CD14-positive monocyte (primary cell): ENCODE results near the gene GMCL2. TPM values are rescaled to one million over a fixed set of nuclear protein-coding genes. Genes with fewer than 3 reads are reported as not detected.
A peak's percentile ranks its signal among the peaks of the same experiment; 100 is the strongest.

Experiments used
- DNase-seq, 3 donors: peaks; one replicate each; pipeline ENCODE4 v3.0.0-alpha.2; 2011 to 2022
- H2AFZ ChIP-seq: 2 replicates; pipeline ENCODE4 v1.6.0; 2012; ENCODE audit warnings: mild to moderate bottlenecking, low read depth, low read length, inconsistent platforms; ENCODE audit not compliant: insufficient read depth, poor library complexity, severe bottlenecking
- H3K27ac ChIP-seq, 2 donors: 1 replicate in 1 of 2; 2 replicates in 1 of 2; pipeline ENCODE4 v1.5.1; 2012 to 2013; ENCODE audit warnings: low read length in 2 of 2, control low read depth in 1 of 2, inconsistent platforms in 1 of 2, low read depth in 1 of 2, mild to moderate bottlenecking in 1 of 2
- H3K27me3 ChIP-seq, 2 donors: one replicate each; pipeline versions ENCODE4 v1.6.0 to v1.6.1; 2011 to 2013; ENCODE audit warnings: low read length in 2 of 2; ENCODE audit not compliant: control insufficient read depth in 2 of 2, insufficient read depth in 2 of 2
- H3K36me3 ChIP-seq, 2 donors: replicated peaks in 1 of 2; 1 replicate in 1 of 2; 2 replicates in 1 of 2; pipeline versions ENCODE4 v1.5.1 to v1.6.1; 2012 to 2013; ENCODE audit warnings: low read length in 2 of 2, control low read depth in 1 of 2, inconsistent platforms in 1 of 2, mild to moderate bottlenecking in 1 of 2; ENCODE audit not compliant: insufficient read depth in 2 of 2, control insufficient read depth in 1 of 2
- H3K4me1 ChIP-seq, 2 donors: 1 replicate in 1 of 2; 2 replicates in 1 of 2; pipeline versions ENCODE4 v1.5.1 to v1.6.1; 2012 to 2013; ENCODE audit warnings: low read length in 2 of 2, control low read depth in 1 of 2, inconsistent platforms in 1 of 2, mild to moderate bottlenecking in 1 of 2, moderate library complexity in 1 of 2; ENCODE audit not compliant: insufficient read depth in 2 of 2, control insufficient read depth in 1 of 2
- H3K4me2 ChIP-seq: replicated peaks from 2 replicates; pipeline ENCODE3; 2012; ENCODE audit warnings: low read length, moderate library complexity, mild to moderate bottlenecking; ENCODE audit not compliant: poor library complexity, severe bottlenecking; ENCODE audit errors: extremely low read depth
- H3K4me3 ChIP-seq, 3 experiments: fragments of 200-600 bp in 1 of 3; sonication (generic) in 1 of 3; replicated peaks in 1 of 3; 1 replicate in 2 of 3; 2 replicates in 1 of 3; pipeline ENCODE4 v1.5.1; 2011 to 2013; ENCODE audit warnings: low read length in 3 of 3, mild to moderate bottlenecking in 3 of 3, control low read depth in 2 of 3, low read depth in 2 of 3, inconsistent platforms in 1 of 3, moderate library complexity in 1 of 3
- H3K79me2 ChIP-seq: 2 replicates; pipeline ENCODE4 v1.6.0; 2012; ENCODE audit warnings: mild to moderate bottlenecking, control low read depth, inconsistent platforms, low read length, moderate library complexity; ENCODE audit not compliant: insufficient read depth
- H3K9ac ChIP-seq: 2 replicates; pipeline ENCODE4 v1.6.0; 2017; ENCODE audit warnings: low read length, mild to moderate bottlenecking; ENCODE audit not compliant: insufficient read depth, poor library complexity, severe bottlenecking
- H3K9me3 ChIP-seq, 2 donors: replicated peaks in 1 of 2; 1 replicate in 1 of 2; 2 replicates in 1 of 2; pipeline versions ENCODE4 v1.5.1 to v1.6.1; 2012 to 2013; ENCODE audit warnings: low read length in 2 of 2, control low read depth in 1 of 2; ENCODE audit not compliant: control insufficient read depth in 1 of 2, insufficient read depth in 1 of 2
- H4K20me1 ChIP-seq: 2 replicates; pipeline ENCODE4 v1.6.0; 2012; ENCODE audit warnings: mild to moderate bottlenecking, low read length, control low read depth, moderate library complexity; ENCODE audit not compliant: insufficient read depth
- H3K27ac Mint-ChIP-seq, 7 donors: one replicate each; pipeline ENCODE4 v1.8.0; 2020; ENCODE audit warnings: mild to moderate bottlenecking in 7 of 7, mixed read lengths in 7 of 7, moderate library complexity in 6 of 7, inconsistent platforms in 2 of 7
- H3K27me3 Mint-ChIP-seq, 3 donors: one replicate each; pipeline ENCODE4 v1.8.0; 2021 to 2022; ENCODE audit warnings: low read depth in 3 of 3, mild to moderate bottlenecking in 3 of 3, mixed read lengths in 3 of 3, moderate library complexity in 3 of 3, inconsistent platforms in 1 of 3
- H3K36me3 Mint-ChIP-seq, 2 donors: one replicate each; pipeline ENCODE4 v1.8.0; 2020; ENCODE audit warnings: mixed read lengths in 2 of 2, inconsistent platforms in 1 of 2, mild to moderate bottlenecking in 1 of 2
- H3K4me1 Mint-ChIP-seq: one replicate; pipeline ENCODE4 v1.8.0; 2020; ENCODE audit warnings: mild to moderate bottlenecking, mixed read lengths
- H3K4me3 Mint-ChIP-seq, 2 donors: one replicate each; pipeline ENCODE4 v1.8.0; 2020; ENCODE audit warnings: mild to moderate bottlenecking in 2 of 2, mixed read lengths in 2 of 2, moderate library complexity in 1 of 2
- H3K9me3 Mint-ChIP-seq, 7 donors: one replicate each; pipeline ENCODE4 v1.8.0; 2020 to 2022; ENCODE audit warnings: mixed read lengths in 7 of 7, mild to moderate bottlenecking in 6 of 7, moderate library complexity in 6 of 7, inconsistent platforms in 2 of 7
- CTCF ChIP-seq: fragments of 200-600 bp; IDR thresholded peaks from one replicate; pipeline ENCODE4 v1.8.0; 2022; ENCODE audit warnings: antibody characterized with exemption, mild to moderate bottlenecking
- whole genome bisulfite sequencing: methylation state at CpG from one replicate; pipeline ENCODE4 v1.1.5; 2013; ENCODE audit warnings: missing lambda C conversion rate; ENCODE audit not compliant: insufficient coverage; 5-methylcytosine and 5-hydroxymethylcytosine counted together
- intact Hi-C, 2 donors: fragments of 100-400 bp; cut with micrococcal nuclease; formaldehyde crosslinking; loops; one replicate each; pipeline versions ENCODE4 v1.15.0 to v1.15.1; 2023
- polyA plus RNA-seq, 3 donors: library from polyadenylated mRNA; depleted of rRNA in 1 of 3; unstranded in 2 of 3; stranded (reverse) in 1 of 3; fragments of 300-500 nt in 2 of 3; fragments of >200 nt in 1 of 3; fragmentation: Illumina TruSeq in 2 of 3; gene quantifications; 1 replicate in 2 of 3; 2 replicates in 1 of 3; pipeline ENCODE4 v1.2.3, GENCODE V29; 2012 to 2021

The GMCL2 gene
- polyA plus RNA-seq, 3 donors = not detected

- peak within 1 kb of the TSS; percentile 77 to 81 (median 80) for H3K4me3 ChIP-seq
- H3K4me1 ChIP-seq = peaks cover 28 to 47% of the 10 kb centered on the region in 2 donors
- WGBS = under 1% methylated on average over 96 of the region's 96 CpGs
- Mint-ChIP-seq H3K27me3 (no peaks in the 10 kb centered on the region), H3K9me3 (no peaks in the 10 kb centered on the region), H3K4me1 (peaks cover 49% of the 10 kb centered on the region), H3K4me3 (peak within 1 kb of the TSS; percentile 88 to 89), H3K27ac (peak within 1 kb of the TSS; percentile 83 to 93 (median 90)), H3K36me3 (peaks cover 32 to 33% of the 10 kb centered on the region in 2 donors)
- no peaks in the 10 kb centered on the region for H3K27me3 ChIP-seq
- peaks cover 27 to 33% of the 10 kb centered on the region in 2 donors for H3K36me3 ChIP-seq
- H4K20me1 ChIP-seq = peaks cover 42% of the 10 kb centered on the region
- no peak for TF ChIP-seq CTCF
- intact Hi-C loops = no loop called here
- H3K79me2 ChIP-seq = peaks cover 59% of the 10 kb centered on the region
- H3K4me2 ChIP-seq = peak within 1 kb of the TSS; percentile 82
- H2AFZ ChIP-seq = peak within 1 kb of the TSS; percentile 73
- peak within 1 kb of the TSS; percentile 42 to 71 for H3K27ac ChIP-seq
- no peaks in the 10 kb centered on the region for H3K9me3 ChIP-seq
- peak; percentile 95 to 97 (median 95) for DNase-seq
- H3K9ac ChIP-seq = peak within 1 kb of the TSS; percentile 88
Measured at GRCh38 chr5:178204182-178204934, 17.2 kb upstream of the GMCL2 start, which contains the start of gene HNRNPAB. Gene HNRNPAB, plus strand, starts transcription at chr5:178204533. Its CDS starts 305 bp downstream, at chr5:178204838.

GRCh38 chr5:178203670-178204181 is 16.6 kb upstream of the GMCL2 start:
- peak overlapping the region; percentile 88 to 89 for H3K4me3 Mint-ChIP-seq
- intact Hi-C loops = no loop called here
- H3K36me3 Mint-ChIP-seq = peaks cover 26 to 27% of the 10 kb centered on the region in 2 donors
- H3K9me3 Mint-ChIP-seq = no peaks in the 10 kb centered on the region
- Histone ChIP-seq H3K9ac (peak overlapping the region; percentile 88), H2AFZ (peak overlapping the region; percentile 73), H3K27me3 (no peaks in the 10 kb centered on the region), H3K79me2 (peaks cover 53% of the 10 kb centered on the region), H3K36me3 (peaks cover 21 to 27% of the 10 kb centered on the region in 2 donors), H3K4me3 (peak overlapping the region; percentile 77 to 81 (median 80)), H3K9me3 (no peaks in the 10 kb centered on the region), H3K4me2 (peak overlapping the region; percentile 82), H3K4me1 (peaks cover 31 to 50% of the 10 kb centered on the region in 2 donors), H4K20me1 (peaks cover 36% of the 10 kb centered on the region), H3K27ac (peak overlapping the region; percentile 42 to 71)
- no peak for DNase-seq
- no peak for TF ChIP-seq CTCF
- 0% methylated on average over 19 of the region's 30 CpGs for WGBS
- no peaks in the 10 kb centered on the region for H3K27me3 Mint-ChIP-seq
- H3K27ac Mint-ChIP-seq = peak overlapping the region in 6 of 7 donors; percentile 83 to 93 (median 88)
- peaks cover 53% of the 10 kb centered on the region for H3K4me1 Mint-ChIP-seq
